22Rv1 (cell line): ENCODE results near the gene NOSTRIN.

ENCODE experiments used
- H3K27ac ChIP-seq: fragments of 450-650 bp; 2 replicates; pipeline ENCODE4 v1.5.1; 2017
- ZFX ChIP-seq: fragments of 450-650 bp; IDR thresholded peaks from 2 replicates; pipeline ENCODE4 v1.6.1; 2017; ENCODE audit warnings: antibody characterized with exemption, borderline replicate concordance
- TF ChIP-seq, protein P1 (sequence below): fragments of 450-650 bp; IDR thresholded peaks from 2 replicates; pipeline ENCODE4 v1.5.1; 2017; ENCODE audit warnings: mild to moderate bottlenecking

Gene NOSTRIN

GRCh38 chr2:168913495-168913894 is 111.1 kb downstream of the NOSTRIN start:
- no peak overlapping the region for H3K27ac ChIP-seq
- TF ChIP-seq, protein P1, sequence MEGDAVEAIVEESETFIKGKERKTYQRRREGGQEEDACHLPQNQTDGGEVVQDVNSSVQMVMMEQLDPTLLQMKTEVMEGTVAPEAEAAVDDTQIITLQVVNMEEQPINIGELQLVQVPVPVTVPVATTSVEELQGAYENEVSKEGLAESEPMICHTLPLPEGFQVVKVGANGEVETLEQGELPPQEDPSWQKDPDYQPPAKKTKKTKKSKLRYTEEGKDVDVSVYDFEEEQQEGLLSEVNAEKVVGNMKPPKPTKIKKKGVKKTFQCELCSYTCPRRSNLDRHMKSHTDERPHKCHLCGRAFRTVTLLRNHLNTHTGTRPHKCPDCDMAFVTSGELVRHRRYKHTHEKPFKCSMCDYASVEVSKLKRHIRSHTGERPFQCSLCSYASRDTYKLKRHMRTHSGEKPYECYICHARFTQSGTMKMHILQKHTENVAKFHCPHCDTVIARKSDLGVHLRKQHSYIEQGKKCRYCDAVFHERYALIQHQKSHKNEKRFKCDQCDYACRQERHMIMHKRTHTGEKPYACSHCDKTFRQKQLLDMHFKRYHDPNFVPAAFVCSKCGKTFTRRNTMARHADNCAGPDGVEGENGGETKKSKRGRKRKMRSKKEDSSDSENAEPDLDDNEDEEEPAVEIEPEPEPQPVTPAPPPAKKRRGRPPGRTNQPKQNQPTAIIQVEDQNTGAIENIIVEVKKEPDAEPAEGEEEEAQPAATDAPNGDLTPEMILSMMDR, result no peak
- no peak for TF ChIP-seq ZFX
